HFF-Myc (cell line): ENCODE data around the gene PHGDH.

Source experiments
- DNase-seq: peaks from one replicate; pipeline ENCODE4 v3.0.0-alpha.2; 2011; ENCODE audit warnings: low read depth; ENCODE audit errors: extremely low read depth
- H3K4me3 ChIP-seq: replicated peaks from 2 replicates; pipeline ENCODE4 v1.5.1; 2011; ENCODE audit warnings: low read depth, mild to moderate bottlenecking, control low read depth, low read length
- TF ChIP-seq, protein P1 (sequence below): IDR thresholded peaks from 2 replicates; pipeline ENCODE4 v1.5.1; 2012; ENCODE audit warnings: mild to moderate bottlenecking, low read depth, low read length, control low read depth; ENCODE audit errors: missing control alignments

PHGDH gene

DNA sequence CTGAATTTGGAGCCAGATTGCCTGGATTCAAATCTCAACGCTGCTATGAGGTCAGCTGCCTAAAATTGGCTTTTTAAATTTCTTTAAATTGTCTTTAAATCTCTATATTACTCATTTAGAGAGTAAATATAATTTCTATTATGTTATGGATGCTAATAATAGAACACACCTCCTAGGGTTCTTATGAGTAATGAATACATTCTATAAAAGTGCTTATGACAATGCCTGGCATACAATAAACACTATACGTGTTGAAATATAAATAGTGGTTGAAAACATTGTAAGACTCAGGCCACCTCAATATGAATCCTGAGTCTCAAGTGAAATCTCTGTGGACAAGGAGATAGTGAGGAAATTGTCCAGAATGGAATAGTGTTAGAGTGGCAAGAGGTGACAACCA, 31.0 kb upstream of the PHGDH start:
- DNase-seq: no peak
- H3K4me3 ChIP-seq: no peak overlapping the region
- TF ChIP-seq, protein P1, sequence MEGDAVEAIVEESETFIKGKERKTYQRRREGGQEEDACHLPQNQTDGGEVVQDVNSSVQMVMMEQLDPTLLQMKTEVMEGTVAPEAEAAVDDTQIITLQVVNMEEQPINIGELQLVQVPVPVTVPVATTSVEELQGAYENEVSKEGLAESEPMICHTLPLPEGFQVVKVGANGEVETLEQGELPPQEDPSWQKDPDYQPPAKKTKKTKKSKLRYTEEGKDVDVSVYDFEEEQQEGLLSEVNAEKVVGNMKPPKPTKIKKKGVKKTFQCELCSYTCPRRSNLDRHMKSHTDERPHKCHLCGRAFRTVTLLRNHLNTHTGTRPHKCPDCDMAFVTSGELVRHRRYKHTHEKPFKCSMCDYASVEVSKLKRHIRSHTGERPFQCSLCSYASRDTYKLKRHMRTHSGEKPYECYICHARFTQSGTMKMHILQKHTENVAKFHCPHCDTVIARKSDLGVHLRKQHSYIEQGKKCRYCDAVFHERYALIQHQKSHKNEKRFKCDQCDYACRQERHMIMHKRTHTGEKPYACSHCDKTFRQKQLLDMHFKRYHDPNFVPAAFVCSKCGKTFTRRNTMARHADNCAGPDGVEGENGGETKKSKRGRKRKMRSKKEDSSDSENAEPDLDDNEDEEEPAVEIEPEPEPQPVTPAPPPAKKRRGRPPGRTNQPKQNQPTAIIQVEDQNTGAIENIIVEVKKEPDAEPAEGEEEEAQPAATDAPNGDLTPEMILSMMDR: no peak

DNA sequence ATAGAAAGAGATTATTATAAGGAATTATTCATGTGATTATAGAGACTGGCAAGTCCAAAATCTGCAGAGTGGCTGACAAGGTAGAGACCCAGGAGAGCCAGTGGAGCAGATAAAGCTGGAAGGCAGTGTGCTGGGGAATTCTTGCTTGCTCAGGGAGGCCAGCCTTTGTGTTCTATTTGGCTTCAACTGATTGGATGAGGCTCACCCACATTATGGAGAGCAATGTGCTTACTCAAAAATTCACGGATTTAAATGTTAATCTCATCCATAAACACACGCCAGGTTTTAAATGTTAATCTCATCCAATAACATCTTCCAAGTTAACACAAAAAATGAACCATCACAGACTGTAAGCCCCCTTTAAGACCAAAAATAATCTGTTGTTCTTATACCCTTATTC, 30.2 kb upstream of the PHGDH start:
- TF ChIP-seq, protein P1: no peak
- no peak overlapping the region for H3K4me3 ChIP-seq
- no peak for DNase-seq

DNA sequence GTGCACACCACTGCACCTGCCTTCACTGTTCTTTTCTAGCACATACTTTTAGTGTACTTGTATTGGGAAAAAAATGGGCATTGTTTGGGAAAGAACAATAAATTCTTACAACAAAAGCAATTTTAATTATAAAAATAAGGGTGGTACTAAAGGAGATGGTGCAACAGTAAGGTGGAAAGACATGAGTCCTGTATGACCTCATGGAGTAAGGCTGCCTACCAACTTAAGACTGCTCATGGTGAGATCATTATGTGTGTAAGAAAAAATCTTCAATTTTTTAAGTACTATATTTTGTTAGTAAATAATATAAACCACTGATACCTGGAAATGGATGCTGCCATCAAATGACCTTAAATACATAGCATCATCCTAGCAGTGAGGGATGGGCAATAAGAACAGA, 29.6 kb upstream of the PHGDH start:
- no peak overlapping the region for H3K4me3 ChIP-seq
- TF ChIP-seq, protein P1: no peak
- no peak for DNase-seq

DNA sequence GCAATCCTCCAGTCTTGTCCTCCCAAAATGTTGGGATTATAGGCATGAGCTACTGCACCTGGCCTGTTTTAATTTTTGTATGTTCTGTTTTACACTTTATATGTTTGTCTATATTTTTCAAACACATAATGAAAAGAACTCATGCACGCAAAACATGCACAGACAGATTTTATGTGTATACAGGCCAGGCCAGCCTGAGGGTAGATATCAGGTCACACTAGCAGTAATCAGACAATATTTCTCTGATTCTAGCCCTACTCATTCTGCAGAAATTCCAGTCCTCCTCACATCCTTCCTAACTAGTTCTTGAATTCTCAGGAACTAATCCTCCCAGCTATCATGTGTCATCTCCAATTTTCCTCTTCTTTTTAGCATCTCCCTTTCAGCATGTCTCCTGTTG, 27.8 kb upstream of the PHGDH start:
- TF ChIP-seq, protein P1: no peak
- no peak overlapping the region for H3K4me3 ChIP-seq

DNA sequence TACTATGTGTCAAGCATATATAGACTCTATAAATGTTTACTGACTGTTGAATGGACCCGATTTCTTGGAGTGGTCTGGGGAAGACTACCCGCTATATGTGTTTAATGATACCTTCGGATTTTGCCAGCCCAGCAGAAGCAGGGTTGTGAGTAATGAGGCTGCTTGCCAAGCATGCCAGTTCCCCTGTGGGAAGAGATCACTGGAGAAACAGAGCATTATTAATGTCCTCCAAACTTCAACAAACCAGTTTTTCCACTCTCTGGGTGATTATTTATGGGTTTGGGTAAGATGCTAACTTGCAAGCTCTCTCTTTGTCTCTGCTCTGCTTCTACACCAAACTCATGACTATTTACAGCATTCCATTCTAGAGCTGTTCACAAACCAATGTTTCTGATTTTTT, 25.1 kb upstream of the PHGDH start:
- no peak for DNase-seq
- H3K4me3 ChIP-seq: no peak overlapping the region
- TF ChIP-seq, protein P1: no peak

More for the DNA sequence above, 27.8 kb upstream of the PHGDH start:
- no peak for DNase-seq

DNA sequence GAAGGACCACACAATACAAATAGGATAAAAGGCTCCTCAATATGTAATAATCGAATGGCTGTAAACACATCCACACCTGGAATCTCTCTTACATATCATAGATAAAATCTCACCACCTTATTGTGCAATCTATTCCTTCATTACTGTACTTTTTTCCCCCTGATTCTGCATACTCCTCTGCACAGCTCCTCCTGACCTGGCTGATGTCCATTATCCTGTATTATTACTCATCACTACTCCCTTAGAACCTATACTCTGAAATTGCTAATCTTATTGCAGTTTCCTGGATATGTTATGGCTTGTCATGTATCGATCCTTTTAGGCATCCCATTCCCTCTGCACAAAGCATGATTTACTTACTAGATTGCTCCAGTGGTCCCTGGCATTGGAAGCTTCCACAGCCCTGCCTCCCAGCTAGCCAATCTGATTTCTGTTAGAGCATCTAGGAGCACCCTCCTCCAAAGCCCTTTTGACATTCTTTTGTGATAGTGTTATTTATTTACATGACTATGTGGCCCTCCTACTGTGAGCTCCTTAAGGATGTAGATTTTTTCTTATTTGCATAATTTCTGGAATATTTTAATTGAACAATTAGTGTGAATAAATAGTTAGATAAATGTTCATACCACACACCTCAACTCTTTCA, 24.2 kb upstream of the PHGDH start:
- no peak overlapping the region for H3K4me3 ChIP-seq
- DNase-seq: no peak

More for the DNA sequence above, 24.2 kb upstream of the PHGDH start:
- TF ChIP-seq, protein P1: no peak
